GM12878 (cell line): Measurements from ENCODE around the gene HTATIP2.

ENCODE experiments used
- POLR2AphosphoS5 ChIP-seq: IDR thresholded peaks from 2 replicates; pipeline ENCODE4 v1.6.1; 2011; ENCODE audit warnings: mild to moderate bottlenecking, low read length, inconsistent platforms
- SPI1 ChIP-seq: IDR thresholded peaks from 2 replicates; pipeline ENCODE4 v1.6.1; 2011; ENCODE audit warnings: low read depth, mild to moderate bottlenecking, low read length, moderate library complexity, borderline replicate concordance; ENCODE audit not compliant: insufficient read depth

GRCh38 chr11:20351136-20351535 is 12.4 kb upstream of the HTATIP2 start:
- TF ChIP-seq POLR2AphosphoS5 (no peak), SPI1 (no peak)
